Peyer's patch (tissue), 4 donors: ENCODE data around the gene CEP164. TPM values are rescaled to one million over a fixed set of nuclear protein-coding genes. Genes with fewer than 3 reads are reported as not detected.

Experiments used
- DNase-seq, 3 donors: peaks; one replicate each; pipeline ENCODE4 v3.0.0-alpha.2; 2017 to 2019
- H3K27ac ChIP-seq, 4 donors: fragments of 200-600 bp; sonication (generic); one replicate each; pipeline ENCODE4 v1.5.1; 2016 to 2019
- H3K27me3 ChIP-seq, 2 donors: fragments of 200-600 bp; sonication (generic); one replicate each; pipeline ENCODE4 v1.5.1; 2019
- H3K36me3 ChIP-seq, 3 donors: fragments of 200-600 bp; sonication (generic); one replicate each; pipeline ENCODE4 v1.5.1; 2016 to 2019
- H3K4me1 ChIP-seq, 4 donors: fragments of 200-600 bp; sonication (generic); one replicate each; pipeline ENCODE4 v1.5.1; 2016 to 2019
- H3K4me3 ChIP-seq, 4 donors: fragments of 200-600 bp; sonication (generic); 1 replicate in 3 of 4; 2 replicates in 1 of 4; pipeline ENCODE4 v1.5.1; 2016 to 2019; ENCODE audit warnings: mild to moderate bottlenecking in 1 of 4
- H3K9me3 ChIP-seq, 4 donors: fragments of 200-600 bp; sonication (generic); one replicate each; pipeline ENCODE4 v1.5.1; 2016 to 2019; ENCODE audit warnings: mild to moderate bottlenecking in 1 of 4
- CTCF ChIP-seq, 6 experiments: fragments of 450-650 bp in 4 of 6; fragments of 200-600 bp in 2 of 6; sonication (generic) in 1 of 6; IDR thresholded peaks; one replicate each; pipeline ENCODE4 v1.5.1; 2017 to 2019; ENCODE audit warnings: antibody characterized with exemption in 6 of 6, mild to moderate bottlenecking in 3 of 6, moderate library complexity in 1 of 6
- POLR2A ChIP-seq, 2 donors: fragments of 450-650 bp; IDR thresholded peaks; one replicate each; pipeline ENCODE4 v1.5.1; 2017; ENCODE audit warnings: antibody characterized with exemption in 2 of 2, mild to moderate bottlenecking in 2 of 2, moderate library complexity in 2 of 2
- total RNA-seq, 4 donors: library from RNA; depleted of rRNA; stranded (reverse); fragments of >200 nt; gene quantifications; one replicate each; pipeline ENCODE4 v1.1.0, GENCODE V29; 2016

CEP164 gene
- total RNA-seq, 4 donors from 2014 or later = 12.3 to 45.4 (median 27.2) TPM

DNA sequence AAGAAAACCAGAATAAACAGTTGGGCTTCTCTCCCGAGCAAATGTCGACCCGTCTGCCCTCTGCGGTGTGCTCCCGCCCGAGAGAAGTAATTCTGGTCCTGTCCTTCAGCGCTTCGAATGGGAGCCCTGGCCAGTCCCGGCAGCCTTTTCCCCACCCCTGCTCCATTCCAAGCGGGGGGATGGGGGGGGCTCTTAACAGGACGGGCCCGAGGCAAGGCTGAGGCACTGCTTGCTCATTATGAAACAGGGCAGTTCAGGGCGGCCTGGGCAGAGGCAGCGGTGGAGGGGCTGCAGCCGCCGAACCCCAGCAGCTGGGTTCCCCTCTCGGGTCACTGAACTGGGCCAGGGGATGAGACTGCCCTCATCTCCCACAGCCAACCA lies 27.4 kb upstream of the CEP164 start:
- peak overlapping the region in 1 of 4 donors; percentile 19 for H3K4me3 ChIP-seq
- peaks cover 0 to 14% (median 0%) of the 10 kb centered on the region in 4 donors for H3K4me1 ChIP-seq
- H3K27ac ChIP-seq = peak overlapping the region in 1 of 4 donors; percentile 25
- H3K36me3 ChIP-seq = peaks cover 0 to under 1% (median 0%) of the 10 kb centered on the region in 3 donors
- no peaks in the 10 kb centered on the region for H3K9me3 ChIP-seq
- DNase-seq = no peak
- TF ChIP-seq POLR2A (IDR thresholded peaks at IDR 0.05) (no peak), CTCF (IDR thresholded peaks at IDR 0.05) (no peak)
- no peaks in the 10 kb centered on the region for H3K27me3 ChIP-seq

- Histone ChIP-seq H3K27me3 (no peaks in the 10 kb centered on the region), H3K36me3 (no peaks in the 10 kb centered on the region), H3K4me3 (no peak overlapping the region), H3K27ac (no peak overlapping the region), H3K9me3 (no peaks in the 10 kb centered on the region), H3K4me1 (peaks cover 0 to 14% (median 0%) of the 10 kb centered on the region in 4 donors)
- DNase-seq = no peak
- no peak for TF ChIP-seq CTCF (IDR thresholded peaks at IDR 0.05)
- TF ChIP-seq POLR2A (IDR thresholded peaks at IDR 0.05) = no peak
Measured at GRCh38 chr11:117300773-117301172, 26.9 kb upstream of the CEP164 start.

DNA sequence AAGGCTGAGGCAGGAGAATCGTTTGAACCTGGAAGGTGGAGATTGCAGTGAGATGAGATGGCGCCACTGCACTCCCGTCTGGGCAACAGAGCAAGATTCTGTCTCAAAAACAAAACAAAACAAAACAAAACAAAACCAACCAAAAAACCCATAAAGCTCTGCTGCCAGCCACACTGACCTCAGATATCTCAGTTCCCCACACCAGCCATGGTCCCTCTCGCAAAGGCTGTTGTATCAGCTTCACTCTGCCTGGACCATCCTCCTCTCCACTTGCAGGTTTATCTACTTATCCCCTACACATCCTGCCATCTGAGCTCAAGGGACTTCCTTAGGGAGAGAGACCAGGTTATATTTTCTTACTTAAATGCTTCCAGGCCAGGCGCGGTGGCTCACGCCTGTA lies 25.4 kb upstream of the CEP164 start:
- Histone ChIP-seq H3K27me3 (no peaks in the 10 kb centered on the region), H3K4me3 (no peak overlapping the region), H3K9me3 (no peaks in the 10 kb centered on the region), H3K27ac (no peak overlapping the region), H3K4me1 (peaks cover 0 to 14% (median 0%) of the 10 kb centered on the region in 4 donors), H3K36me3 (no peaks in the 10 kb centered on the region)
- DNase-seq = no peak
- no peak for TF ChIP-seq CTCF (IDR thresholded peaks at IDR 0.05)
- no peak for TF ChIP-seq POLR2A (IDR thresholded peaks at IDR 0.05)

GRCh38 chr11:117303101-117303500 lies 24.6 kb upstream of the CEP164 start:
- H3K27ac ChIP-seq = no peak overlapping the region
- H3K36me3 ChIP-seq = no peaks in the 10 kb centered on the region
- no peak for DNase-seq
- no peak for TF ChIP-seq CTCF (IDR thresholded peaks at IDR 0.05)
- no peak for TF ChIP-seq POLR2A (IDR thresholded peaks at IDR 0.05)
- no peak overlapping the region for H3K4me3 ChIP-seq
- no peaks in the 10 kb centered on the region for H3K27me3 ChIP-seq
- no peaks in the 10 kb centered on the region for H3K9me3 ChIP-seq
- H3K4me1 ChIP-seq = peaks cover 0 to 14% (median 0%) of the 10 kb centered on the region in 4 donors

DNA sequence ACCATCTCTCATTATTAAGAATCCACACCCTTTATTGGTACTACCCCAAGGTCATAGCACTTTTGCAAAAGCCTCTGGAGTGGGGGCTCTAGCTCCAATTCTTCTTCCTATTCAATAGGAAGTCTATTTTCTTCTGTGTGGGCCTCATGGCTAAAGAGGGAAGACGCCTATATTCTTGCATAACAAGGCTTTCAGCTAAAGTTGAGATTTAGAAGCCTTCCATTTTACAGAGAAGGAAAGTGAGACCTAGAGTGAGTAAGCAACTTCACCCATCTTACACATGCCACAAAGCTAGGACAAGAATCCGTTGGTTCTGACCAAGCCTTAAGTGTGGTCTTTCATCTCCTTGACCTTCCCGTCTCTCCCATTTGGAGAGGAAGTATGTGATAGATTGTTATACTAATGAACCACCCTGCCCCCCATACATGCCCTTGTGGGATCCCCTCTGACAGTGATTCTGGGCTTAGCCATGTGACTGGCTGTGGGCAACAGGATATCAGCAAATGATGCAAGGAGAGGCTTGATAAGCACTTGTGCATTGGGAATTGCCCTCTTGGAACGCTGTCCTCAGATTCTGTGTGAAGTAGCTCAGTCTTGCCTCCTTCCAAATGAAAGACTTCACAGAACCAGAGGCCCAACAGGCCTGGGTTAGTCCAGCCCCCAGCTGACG lies 23.9 kb upstream of the CEP164 start:
- DNase-seq = no peak
- H3K36me3 ChIP-seq = no peaks in the 10 kb centered on the region
- peaks cover 0 to 14% (median 0%) of the 10 kb centered on the region in 4 donors for H3K4me1 ChIP-seq
- H3K9me3 ChIP-seq = no peaks in the 10 kb centered on the region
- no peak overlapping the region for H3K4me3 ChIP-seq
- no peak overlapping the region for H3K27ac ChIP-seq
- H3K27me3 ChIP-seq = no peaks in the 10 kb centered on the region
- TF ChIP-seq CTCF (IDR thresholded peaks at IDR 0.05) (no peak), POLR2A (IDR thresholded peaks at IDR 0.05) (no peak)
